Thoracic aorta (tissue), 2 donors: ENCODE results near the gene NLRX1. TPM values are rescaled to one million over a fixed set of nuclear protein-coding genes. Genes with fewer than 3 reads are reported as not detected.

Source experiments
- ATAC-seq: fragments of 150-250 bp; one replicate; pipeline ENCODE4 v1.8.0; 2017; ENCODE audit warnings: low read depth; ENCODE audit not compliant: insufficient number of reproducible peaks, low FRiP score
- DNase-seq: peaks from one replicate; pipeline ENCODE4 v3.0.0-alpha.2; 2020; ENCODE audit warnings: low spot score
- H3K27ac ChIP-seq, 2 donors: fragments of 200-600 bp; sonication (generic); 1 replicate in 1 of 2; 2 replicates in 1 of 2; pipeline ENCODE4 v1.5.1; 2016; ENCODE audit warnings: mild to moderate bottlenecking in 2 of 2, moderate library complexity in 2 of 2
- H3K27me3 ChIP-seq: fragments of 200-600 bp; sonication (generic); replicated peaks from 2 replicates; pipeline ENCODE4 v1.6.0; 2016; ENCODE audit warnings: mild to moderate bottlenecking; ENCODE audit not compliant: insufficient read depth
- H3K36me3 ChIP-seq: fragments of 200-600 bp; sonication (generic); one replicate; pipeline ENCODE4 v1.5.1; 2016
- H3K4me1 ChIP-seq, 2 donors: fragments of 200-600 bp; sonication (generic); 1 replicate in 1 of 2; 2 replicates in 1 of 2; pipeline versions ENCODE4 v1.5.1 to v1.6.0; 2016; ENCODE audit warnings: low read depth in 2 of 2, mild to moderate bottlenecking in 1 of 2; ENCODE audit not compliant: control insufficient read depth in 1 of 2
- H3K4me3 ChIP-seq: fragments of 200-600 bp; sonication (generic); 2 replicates; pipeline ENCODE4 v1.5.1; 2016; ENCODE audit warnings: mild to moderate bottlenecking
- H3K9me3 ChIP-seq: fragments of 200-600 bp; sonication (generic); 2 replicates; pipeline ENCODE4 v1.5.1; 2016
- CTCF ChIP-seq: fragments of 200-600 bp; sonication (generic); IDR thresholded peaks from one replicate; pipeline ENCODE4 v1.5.1; 2019; ENCODE audit warnings: antibody characterized with exemption
- total RNA-seq, 2 donors: library from RNA; depleted of rRNA; stranded (reverse); fragments of >200 nt; gene quantifications; one replicate each; pipeline versions ENCODE4 v1.1.0 to v1.2.3, GENCODE V29; 2016

Gene NLRX1
- total RNA-seq, 2 donors from 2014 or later = 18.9 to 20.2 TPM

- DNase-seq (no peak), ATAC-seq (no peak)
- H3K27me3 ChIP-seq = no peaks in the 10 kb centered on the region
- no peaks in the 10 kb centered on the region for H3K9me3 ChIP-seq
- H3K27ac ChIP-seq = no peak overlapping the region
- no peaks in the 10 kb centered on the region for H3K4me1 ChIP-seq
- H3K36me3 ChIP-seq = no peaks in the 10 kb centered on the region
- H3K4me3 ChIP-seq = no peak overlapping the region
- no peak for TF ChIP-seq CTCF
Observed at GRCh38 chr11:119229288-119229672, 60.8 kb downstream of the NLRX1 start.

- H3K9me3 ChIP-seq = no peaks in the 10 kb centered on the region
- no peaks in the 10 kb centered on the region for H3K27me3 ChIP-seq
- H3K4me1 ChIP-seq = no peaks in the 10 kb centered on the region
- no peaks in the 10 kb centered on the region for H3K36me3 ChIP-seq
- no peak overlapping the region for H3K27ac ChIP-seq
- no peak for TF ChIP-seq CTCF
- ATAC-seq (no peak), DNase-seq (no peak)
- H3K4me3 ChIP-seq = no peak overlapping the region
Observed at GRCh38 chr11:119229741-119230140, 61.2 kb downstream of the NLRX1 start.

Other genes with a start within 250 kb of the NLRX1 start
- 10 to 100 TPM; 28.6 to 68.8 TPM for gene BCL9L, start 242.8 kb upstream of the NLRX1 start, total RNA-seq
- gene UPK2, start 212.4 kb upstream of the NLRX1 start, total RNA-seq = not detected
- not detected for gene FOXR1, start 197.0 kb upstream of the NLRX1 start, total RNA-seq
- gene CENATAC, start 170.6 kb upstream of the NLRX1 start, total RNA-seq = 100 to 1,000 TPM in 1 of 2 donors, 10 to 100 TPM in 1; 63.5 to 128 TPM
- gene RPS25, start 150.4 kb upstream of the NLRX1 start, total RNA-seq = 100 to 1,000 TPM; 672 to 840 TPM
- gene TRAPPC4, start 150.0 kb upstream of the NLRX1 start, total RNA-seq = 10 to 100 TPM; 58.2 to 63.0 TPM
- 10 to 100 TPM; 12.5 to 15.0 TPM for gene SLC37A4, start 137.8 kb upstream of the NLRX1 start, total RNA-seq
- gene HYOU1, start 111.5 kb upstream of the NLRX1 start, total RNA-seq = 100 to 1,000 TPM in 1 of 2 donors, 10 to 100 TPM in 1; 94.1 to 140 TPM
- 10 to 100 TPM; 32.0 to 35.3 TPM for gene VPS11, start 100.9 kb upstream of the NLRX1 start, total RNA-seq
- gene HMBS, start 83.8 kb upstream of the NLRX1 start, total RNA-seq = 10 to 100 TPM in 1 of 2 donors, 1 to 10 TPM in 1; 5.7 to 27.2 TPM
- 10 to 100 TPM; 21.4 to 44.3 TPM for gene DPAGT1, start 66.9 kb upstream of the NLRX1 start, total RNA-seq
- gene C2CD2L, start 61.4 kb upstream of the NLRX1 start, total RNA-seq = 10 to 100 TPM; 10.0 to 13.4 TPM
- 10 to 100 TPM; 13.4 to 34.7 TPM for gene HINFP, start 47.1 kb upstream of the NLRX1 start, total RNA-seq
- 1 to 10 TPM in 1 of 2 donors, not detected in 1; 1.6 TPM for gene ABCG4, start 19.7 kb upstream of the NLRX1 start, total RNA-seq
- under 1 TPM in 1 of 2 donors, not detected in 1; 0.41 TPM for gene NHERF4, start 16.8 kb downstream of the NLRX1 start, total RNA-seq
- gene CBL, start 37.6 kb downstream of the NLRX1 start, total RNA-seq = 10 to 100 TPM; 21.0 to 23.2 TPM
- gene MCAM, start 148.4 kb downstream of the NLRX1 start, total RNA-seq = 1,000 to 10,000 TPM; 3,387 to 6,698 TPM
- gene RNF26, start 165.8 kb downstream of the NLRX1 start, total RNA-seq = 10 to 100 TPM; 11.0 to 12.1 TPM
- gene C1QTNF5, start 172.2 kb downstream of the NLRX1 start, total RNA-seq = 10 to 100 TPM; 53.2 to 98.2 TPM
- under 1 TPM in 1 of 2 donors, not detected in 1; 0.27 TPM for gene MFRP, start 178.0 kb downstream of the NLRX1 start, total RNA-seq
- gene USP2, start 213.0 kb downstream of the NLRX1 start, total RNA-seq = 1 to 10 TPM in 1 of 2 donors, under 1 TPM in 1; 0.68 to 2.1 TPM